Astrocyte (in vitro differentiated cells and primary cell): ENCODE results near the gene TMEM92. TPM values are rescaled to one million over a fixed set of nuclear protein-coding genes. Genes with fewer than 3 reads are reported as not detected.

Source experiments
- DNase-seq: peaks from one replicate; pipeline ENCODE4 v3.0.0-alpha.2; 2010; ENCODE audit warnings: low read depth
- FAIRE-seq: peaks from 2 replicates; lab custom pipeline; 2011; peaks lifted over from hg19 to GRCh38; lab: Jason Lieb, UNC
- H2AFZ ChIP-seq: 2 replicates; pipeline ENCODE4 v1.6.0; 2012; ENCODE audit warnings: low read depth, low read length, inconsistent platforms
- H3K27ac ChIP-seq: 2 replicates; pipeline ENCODE4 v1.5.1; 2011; ENCODE audit warnings: low read depth, low read length, inconsistent platforms
- H3K27me3 ChIP-seq: 2 replicates; pipeline ENCODE4 v1.6.0; 2011; ENCODE audit warnings: low read length, inconsistent platforms; ENCODE audit not compliant: insufficient read depth
- H3K36me3 ChIP-seq: 2 replicates; pipeline ENCODE4 v1.5.1; 2011; ENCODE audit warnings: low read length, inconsistent platforms; ENCODE audit not compliant: insufficient read depth
- H3K4me1 ChIP-seq: 2 replicates; pipeline ENCODE4 v1.5.1; 2011; ENCODE audit warnings: low read length, inconsistent platforms; ENCODE audit not compliant: insufficient read depth
- H3K4me2 ChIP-seq: 2 replicates; pipeline ENCODE4 v1.6.0; 2012; ENCODE audit warnings: low read length, inconsistent platforms
- H3K4me3 ChIP-seq: 2 replicates; pipeline ENCODE4 v1.5.1; 2011; ENCODE audit warnings: low read depth, mild to moderate bottlenecking, low read length, inconsistent platforms; ENCODE audit not compliant: insufficient read depth
- H3K79me2 ChIP-seq: 2 replicates; pipeline ENCODE4 v1.6.0; 2012; ENCODE audit warnings: mild to moderate bottlenecking, low read length, inconsistent platforms; ENCODE audit not compliant: insufficient read depth
- H3K9ac ChIP-seq: 2 replicates; pipeline ENCODE4 v1.6.0; 2012; ENCODE audit warnings: mild to moderate bottlenecking, low read length, inconsistent platforms
- H3K9me3 ChIP-seq: 2 replicates; pipeline ENCODE4 v1.5.1; 2012; ENCODE audit warnings: low read depth, mild to moderate bottlenecking, low read length, inconsistent platforms; ENCODE audit not compliant: insufficient read depth
- H4K20me1 ChIP-seq: 2 replicates; pipeline ENCODE4 v1.6.0; 2012; ENCODE audit warnings: low read length, inconsistent platforms; ENCODE audit not compliant: insufficient read depth
- H3K27ac Mint-ChIP-seq: one replicate; pipeline ENCODE4 v1.8.0; 2021; ENCODE audit warnings: mild to moderate bottlenecking, mixed read lengths; ENCODE audit not compliant: unreplicated experiment
- H3K27me3 Mint-ChIP-seq: one replicate; pipeline ENCODE4 v1.8.0; 2021; ENCODE audit warnings: low read depth, mixed read lengths; ENCODE audit not compliant: unreplicated experiment
- H3K36me3 Mint-ChIP-seq: one replicate; pipeline ENCODE4 v1.8.0; 2021; ENCODE audit warnings: low read depth, mixed read lengths; ENCODE audit not compliant: unreplicated experiment
- H3K4me1 Mint-ChIP-seq: one replicate; pipeline ENCODE4 v1.8.0; 2021; ENCODE audit warnings: low read depth, mixed read lengths; ENCODE audit not compliant: unreplicated experiment
- H3K4me3 Mint-ChIP-seq: one replicate; pipeline ENCODE4 v1.8.0; 2021; ENCODE audit warnings: mild to moderate bottlenecking, moderate library complexity, mixed read lengths; ENCODE audit not compliant: unreplicated experiment
- H3K9me3 Mint-ChIP-seq: one replicate; pipeline ENCODE4 v1.8.0; 2021; ENCODE audit warnings: mild to moderate bottlenecking, mixed read lengths; ENCODE audit not compliant: unreplicated experiment
- CTCF ChIP-seq: IDR thresholded peaks from 2 replicates; pipeline ENCODE4 v1.5.1; 2011; ENCODE audit warnings: low read depth, mild to moderate bottlenecking, inconsistent platforms, low read length, moderate library complexity; ENCODE audit not compliant: insufficient read depth
- EZH2 ChIP-seq: IDR thresholded peaks from 2 replicates; pipeline ENCODE4 v1.6.1; 2012; ENCODE audit warnings: mild to moderate bottlenecking, low read length, inconsistent platforms; ENCODE audit not compliant: insufficient read depth
- total RNA-seq: library from RNA; stranded (reverse); gene quantifications from 2 replicates; pipeline ENCODE4 v1.2.1, GENCODE V29; 2021

Gene TMEM92
- total RNA-seq, 1 donor from 2014 or later, result 18.3 TPM

- Mint-ChIP-seq H3K36me3 (peaks cover 17% of the 10 kb centered on the region), H3K27ac (no peak overlapping the region)
- H3K27ac ChIP-seq, result no peak overlapping the region
Observed at GRCh38 chr17:50262001-50262794, 12.1 kb upstream of the TMEM92 start.

GRCh38 chr17:50263331-50264262 lies 10.7 kb upstream of the TMEM92 start:
- no peak for FAIRE-seq
- Histone ChIP-seq H3K79me2 (peaks cover 22% of the 10 kb centered on the region), H3K4me1 (peaks cover 67% of the 10 kb centered on the region), H3K27me3 (no peaks in the 10 kb centered on the region), H4K20me1 (no peaks in the 10 kb centered on the region), H3K9ac (peak overlapping the region; percentile 42), H2AFZ (peak overlapping the region; percentile 16), H3K9me3 (no peaks in the 10 kb centered on the region), H3K4me3 (no peak overlapping the region), H3K4me2 (peak overlapping the region; percentile 79), H3K36me3 (no peaks in the 10 kb centered on the region), H3K27ac (no peak overlapping the region)
- DNase-seq, result no peak
- Mint-ChIP-seq H3K9me3 (no peaks in the 10 kb centered on the region), H3K4me1 (peaks cover 60% of the 10 kb centered on the region), H3K27ac (peak overlapping the region; percentile 72), H3K4me3 (peak overlapping the region; percentile 20), H3K27me3 (no peaks in the 10 kb centered on the region), H3K36me3 (peaks cover 17% of the 10 kb centered on the region)
- TF ChIP-seq EZH2, result no peak
- TF ChIP-seq CTCF, result no peak

More at GRCh38 chr17:50262001-50262794, 12.1 kb upstream of the TMEM92 start:
- H3K4me3 ChIP-seq, result no peak overlapping the region
- H3K27me3 Mint-ChIP-seq, result no peaks in the 10 kb centered on the region
- H3K4me2 ChIP-seq, result no peak overlapping the region
- H3K36me3 ChIP-seq, result no peaks in the 10 kb centered on the region
- peaks cover 51% of the 10 kb centered on the region for H3K4me1 Mint-ChIP-seq
- no peaks in the 10 kb centered on the region for H3K27me3 ChIP-seq
- no peaks in the 10 kb centered on the region for H4K20me1 ChIP-seq
- no peak for FAIRE-seq
- H3K9me3 Mint-ChIP-seq, result no peaks in the 10 kb centered on the region
- H3K4me1 ChIP-seq, result peaks cover 59% of the 10 kb centered on the region
- no peak overlapping the region for H3K9ac ChIP-seq
- H2AFZ ChIP-seq, result no peak overlapping the region
- no peak for TF ChIP-seq CTCF
- no peak for TF ChIP-seq EZH2
- H3K4me3 Mint-ChIP-seq, result no peak overlapping the region
- peaks cover 10% of the 10 kb centered on the region for H3K79me2 ChIP-seq
- no peaks in the 10 kb centered on the region for H3K9me3 ChIP-seq
- no peak for DNase-seq
